GM19035 (cell line): ENCODE data around the gene C1QTNF1.
"Not testable (repeated sequence)": the region's sequence is repeated elsewhere in the genome, so short reads cannot be mapped to it uniquely, and the experiment has no call there.

Experiments
- ATAC-seq: cut with Tn5 transposase; IDR thresholded peaks from one replicate; pipeline ENCODE4 v1.9.1; 2021; ENCODE audit not compliant: unreplicated experiment

The C1QTNF1 gene

GRCh38 chr17:79050551-79050950, 26.6 kb downstream of the C1QTNF1 start:
- ATAC-seq, result no peak

GRCh38 chr17:79051306-79051705, 27.3 kb downstream of the C1QTNF1 start:
- no peak for ATAC-seq

- no peak for ATAC-seq
These were observed 28.2 kb downstream of the C1QTNF1 start for GRCh38 chr17:79052131-79052530.

- no peak for ATAC-seq
These were observed 29.4 kb downstream of the C1QTNF1 start for GRCh38 chr17:79053251-79053925.

- no peak for ATAC-seq
These were observed 30.4 kb downstream of the C1QTNF1 start for GRCh38 chr17:79054200-79054960.

- ATAC-seq, result no peak
These were observed 31.2 kb downstream of the C1QTNF1 start for GRCh38 chr17:79055197-79055596.

GRCh38 chr17:79057737-79058385, 33.9 kb downstream of the C1QTNF1 start:
- no peak for ATAC-seq

- ATAC-seq, result no peak
These were observed 38.7 kb downstream of the C1QTNF1 start for GRCh38 chr17:79062691-79063090.

GRCh38 chr17:79064026-79064425, 40.1 kb downstream of the C1QTNF1 start:
- ATAC-seq, result no peak

GRCh38 chr17:79065105-79065670, 41.2 kb downstream of the C1QTNF1 start:
- ATAC-seq, result no peak

- ATAC-seq, result no peak
These were observed 43.0 kb downstream of the C1QTNF1 start for GRCh38 chr17:79066963-79067362.

GRCh38 chr17:79070266-79070880, 46.4 kb downstream of the C1QTNF1 start:
- no peak for ATAC-seq

GRCh38 chr17:79071161-79071740, 47.3 kb downstream of the C1QTNF1 start:
- ATAC-seq, result no peak

GRCh38 chr17:79072544-79072943, 48.6 kb downstream of the C1QTNF1 start:
- ATAC-seq, result no peak

GRCh38 chr17:79073016-79073705, 49.2 kb downstream of the C1QTNF1 start:
- no peak for ATAC-seq

- ATAC-seq, result no peak
These were observed 49.7 kb downstream of the C1QTNF1 start for GRCh38 chr17:79073706-79074088.

GRCh38 chr17:79074121-79074648, 50.2 kb downstream of the C1QTNF1 start:
- ATAC-seq, result not testable (repeated sequence)

- ATAC-seq, result peak; percentile 90
These were observed 50.9 kb downstream of the C1QTNF1 start, which contains the start of gene ENGASE for GRCh38 chr17:79074649-79075445. ENGASE (plus strand) TSS chr17:79074824; CDS start chr17:79074945, 121 bp downstream.

GRCh38 chr17:79075446-79075750, 51.4 kb downstream of the C1QTNF1 start:
- no peak for ATAC-seq
